GM12865 (cell line): ENCODE results near the gene RASGEF1C.

Experiments
- DNase-seq: peaks from one replicate; pipeline ENCODE4 v3.0.0; 2010; ENCODE audit warnings: low read depth
- H3K4me3 ChIP-seq: 2 replicates; pipeline ENCODE4 v1.5.1; 2011; ENCODE audit warnings: mild to moderate bottlenecking, low read depth, low read length, control low read depth
- CTCF ChIP-seq: IDR thresholded peaks from 2 replicates; pipeline ENCODE4 v1.5.1; 2011; ENCODE audit warnings: low read length, control low read depth, low read depth, inconsistent platforms; ENCODE audit not compliant: insufficient read depth; ENCODE audit errors: missing control alignments

RASGEF1C gene

GRCh38 chr5:180071531-180072255 lies 137.3 kb downstream of the RASGEF1C start, which contains the start of gene RNF130:
Gene RNF130 (minus strand): TSS chr5:180071759. CDS start chr5:180071702, 57 bp downstream.
- peak; percentile 45 for DNase-seq
- TF ChIP-seq CTCF = no peak
- H3K4me3 ChIP-seq = peak within 1 kb of the TSS; percentile 36; the same call in 1 of the 2 replicates

- DNase-seq = no peak
- no peak overlapping the region for H3K4me3 ChIP-seq
- no peak for TF ChIP-seq CTCF
Measured at GRCh38 chr5:180070756-180071530, 138.1 kb downstream of the RASGEF1C start.

GRCh38 chr5:180069589-180070247 lies 139.3 kb downstream of the RASGEF1C start:
- no peak for TF ChIP-seq CTCF
- DNase-seq = no peak
- no peak overlapping the region for H3K4me3 ChIP-seq

- DNase-seq = no peak
- no peak overlapping the region for H3K4me3 ChIP-seq
- TF ChIP-seq CTCF = no peak
Measured at GRCh38 chr5:180068519-180069090, 140.4 kb downstream of the RASGEF1C start.

- H3K4me3 ChIP-seq = no peak overlapping the region
- DNase-seq = no peak
- TF ChIP-seq CTCF = no peak
Measured at GRCh38 chr5:180067986-180068385, 141.0 kb downstream of the RASGEF1C start.

- DNase-seq = no peak
- TF ChIP-seq CTCF = no peak
- no peak overlapping the region for H3K4me3 ChIP-seq
Measured at GRCh38 chr5:180060192-180060591, 148.8 kb downstream of the RASGEF1C start.
